ENCODE measurements around the gene PTPA.
A peak's percentile ranks its signal among the peaks of the same experiment; 100 is the strongest.

The PTPA gene

GRCh38 chr9:129110740-129111527 lies at the start of gene PTPA, which contains the start of gene CRAT:
Gene PTPA (plus strand): TSS chr9:129111415. CDS start chr9:129111601, 186 bp downstream.
Gene CRAT (minus strand): TSS chr9:129110793. CDS start chr9:129110509, 284 bp downstream.
- DNase-seq = peak; percentile 92

DNA sequence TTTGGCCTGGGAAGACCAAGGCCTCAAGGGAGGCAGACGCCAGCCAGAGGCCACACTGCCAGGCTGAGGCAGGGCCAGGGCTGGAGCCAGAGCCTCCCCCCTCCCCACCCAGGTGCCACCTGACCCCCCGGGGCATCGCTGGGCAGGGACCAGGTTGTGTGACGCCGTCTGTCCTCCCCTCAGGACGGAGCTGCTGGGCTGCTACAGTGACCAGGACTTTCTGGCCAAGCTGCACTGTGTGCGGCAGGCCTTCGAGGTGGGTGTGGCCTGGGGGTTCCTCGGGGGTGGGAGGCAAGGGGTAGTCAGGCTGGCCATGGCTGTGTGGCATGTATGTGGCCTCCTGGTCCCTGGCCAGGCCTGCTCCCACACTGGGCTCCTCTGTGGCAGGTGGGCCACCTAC lies 48.2 kb upstream of the PTPA start:
- DNase-seq = no peak

- DNase-seq = no peak
These were observed 46.7 kb upstream of the PTPA start for GRCh38 chr9:129064499-129064908.

- no peak for DNase-seq
These were observed 43.1 kb upstream of the PTPA start for GRCh38 chr9:129068110-129068509.

DNA sequence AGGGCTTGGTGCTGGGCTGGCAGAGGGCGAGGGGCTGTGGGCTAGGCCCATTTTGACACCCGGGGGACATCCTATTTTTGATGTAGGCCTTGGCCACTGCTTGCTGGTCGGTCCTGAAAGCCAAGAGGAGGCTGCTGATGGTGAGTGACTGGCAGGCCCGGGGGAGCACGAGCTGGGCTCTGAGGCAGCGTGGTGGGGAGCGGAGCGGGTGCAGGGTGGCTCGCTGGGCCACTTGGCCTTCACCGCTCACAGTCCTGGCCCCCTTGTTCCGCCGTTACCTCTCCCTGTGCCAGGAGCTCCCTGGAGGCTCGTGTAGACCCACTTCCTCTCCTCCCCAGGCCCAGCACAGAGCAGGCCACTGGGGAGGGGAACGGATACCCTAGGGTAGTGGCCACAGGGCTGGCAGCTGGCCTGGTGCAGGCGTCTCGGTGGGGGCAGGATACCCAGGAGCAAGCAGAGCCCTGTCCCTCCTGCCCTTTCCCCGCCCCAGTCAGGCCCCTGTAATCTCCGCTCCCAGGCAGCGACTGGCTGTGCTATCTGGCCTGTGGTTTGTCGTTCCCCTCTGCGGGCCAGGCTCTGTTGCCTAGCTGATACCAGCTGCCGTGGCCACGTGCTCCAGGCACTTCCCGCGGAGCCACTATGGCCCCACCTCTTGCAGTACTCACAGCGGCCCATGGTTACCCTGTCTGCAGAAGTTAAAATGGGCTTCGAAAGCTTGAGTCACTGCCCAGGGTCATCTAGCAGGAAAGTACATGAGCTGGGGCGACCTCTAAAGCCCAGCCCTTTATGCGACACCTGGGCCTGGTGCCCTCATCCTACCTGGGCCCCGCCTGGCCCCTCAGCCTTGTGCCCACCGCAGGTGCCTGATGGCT lies 42.0 kb upstream of the PTPA start:
- no peak for DNase-seq

DNA sequence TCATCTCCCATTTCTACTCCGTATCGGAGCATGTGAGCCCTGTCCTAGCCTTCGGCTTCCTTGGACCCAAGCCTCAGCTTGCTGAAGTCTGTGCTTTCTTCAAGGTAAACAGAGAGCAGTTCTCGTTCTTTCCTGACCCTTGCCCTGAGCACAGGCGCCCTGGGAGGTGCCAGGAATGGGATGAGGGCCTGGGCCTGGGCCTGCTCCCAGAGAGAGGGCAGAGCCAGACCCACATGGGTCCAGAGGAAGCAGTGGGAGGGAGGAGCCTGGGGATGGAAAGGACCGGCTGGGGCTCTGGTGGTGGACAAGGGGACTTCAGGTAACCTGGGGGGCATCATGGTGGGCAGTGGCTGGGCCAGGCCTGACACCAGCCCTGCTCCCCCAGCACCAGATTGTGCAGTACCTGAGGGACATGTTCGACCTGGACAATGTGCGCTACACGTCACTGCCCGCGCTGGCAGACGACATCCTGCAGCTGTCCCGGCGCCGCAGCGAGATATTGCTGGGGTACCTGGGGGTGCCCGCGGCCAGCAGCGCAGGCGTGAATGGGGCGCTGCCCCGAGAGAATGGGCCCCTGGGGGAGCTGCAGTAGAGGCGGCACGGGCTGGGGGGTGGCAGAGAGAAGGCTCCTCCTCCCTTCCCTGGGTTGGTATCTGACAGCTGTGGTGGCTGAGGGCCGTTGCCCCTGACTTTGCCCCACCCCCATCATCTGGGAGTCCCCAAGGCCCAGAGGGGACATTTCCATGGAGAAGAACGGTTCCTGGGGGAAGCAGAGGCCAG lies 41.2 kb upstream of the PTPA start:
- DNase-seq = no peak

DNA sequence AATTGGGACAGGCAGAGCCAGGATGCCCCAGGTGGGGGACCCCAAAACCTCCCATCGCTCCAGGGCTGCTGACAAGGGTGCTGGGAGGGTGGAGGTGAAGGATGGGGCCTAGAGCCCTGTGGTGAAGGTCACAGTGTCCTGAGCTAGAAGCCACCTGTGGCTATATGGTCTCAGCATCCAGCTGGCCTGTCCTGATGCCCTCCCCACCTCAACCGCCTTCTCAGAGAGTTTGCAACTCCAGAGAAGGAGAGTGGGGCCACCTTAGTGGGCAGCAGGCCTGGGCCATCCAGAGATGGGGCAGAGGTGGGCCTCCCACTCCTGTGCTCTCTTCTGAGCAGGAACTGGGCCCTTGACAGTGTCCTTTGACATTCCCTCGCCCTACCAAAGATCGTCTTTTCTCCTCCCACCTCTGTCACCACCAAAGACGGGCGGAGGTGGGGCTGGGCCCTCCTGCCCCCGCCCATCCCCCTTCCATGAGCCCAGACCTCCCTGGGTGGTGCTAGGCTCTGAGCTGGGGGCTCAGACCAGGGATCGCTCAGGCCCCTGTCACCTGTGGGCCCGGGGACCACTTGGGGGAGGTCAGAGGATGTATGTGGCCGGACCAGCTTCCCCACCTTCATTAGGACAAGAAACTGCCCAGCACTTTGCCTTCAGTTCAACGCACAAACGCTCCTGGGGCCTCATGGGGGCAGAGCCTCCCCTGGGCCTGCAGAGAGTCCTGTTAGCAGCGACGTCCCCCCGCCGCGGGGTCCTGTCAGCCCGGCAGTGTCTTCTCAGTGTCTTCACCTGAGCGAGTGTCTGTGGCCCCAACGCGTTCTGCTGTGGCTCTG lies 40.3 kb upstream of the PTPA start:
- DNase-seq = no peak

DNA sequence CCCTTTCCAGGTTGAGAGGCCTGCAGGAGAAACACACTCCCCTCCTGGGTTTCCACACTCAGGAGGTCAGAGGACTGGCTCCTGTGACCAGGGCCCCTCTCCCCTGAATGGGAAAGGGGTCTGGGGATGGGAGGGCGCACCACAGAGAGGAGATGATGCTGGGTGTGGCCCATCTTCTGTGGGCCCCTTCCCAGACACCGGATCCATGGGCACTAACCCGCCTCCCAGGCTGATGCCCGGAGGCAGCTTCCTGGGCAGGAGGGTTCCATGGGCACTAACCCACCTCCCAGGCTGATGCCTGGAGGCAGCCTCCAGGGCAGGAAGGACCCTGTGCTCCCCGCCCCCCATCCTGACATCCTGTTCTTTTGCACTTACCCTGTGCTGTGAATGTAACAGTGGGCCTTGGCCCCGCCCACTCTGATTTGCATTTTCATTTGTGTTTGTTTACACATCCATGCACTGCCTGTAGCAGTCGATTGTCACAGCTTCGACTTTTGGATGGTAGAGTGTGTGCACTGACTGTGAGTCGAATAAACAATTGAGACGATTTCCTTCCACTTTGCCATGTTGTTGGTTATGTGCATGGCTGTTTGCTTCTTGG lies 39.6 kb upstream of the PTPA start:
- DNase-seq = no peak

GRCh38 chr9:129072171-129072570 lies 39.0 kb upstream of the PTPA start:
- no peak for DNase-seq

DNA sequence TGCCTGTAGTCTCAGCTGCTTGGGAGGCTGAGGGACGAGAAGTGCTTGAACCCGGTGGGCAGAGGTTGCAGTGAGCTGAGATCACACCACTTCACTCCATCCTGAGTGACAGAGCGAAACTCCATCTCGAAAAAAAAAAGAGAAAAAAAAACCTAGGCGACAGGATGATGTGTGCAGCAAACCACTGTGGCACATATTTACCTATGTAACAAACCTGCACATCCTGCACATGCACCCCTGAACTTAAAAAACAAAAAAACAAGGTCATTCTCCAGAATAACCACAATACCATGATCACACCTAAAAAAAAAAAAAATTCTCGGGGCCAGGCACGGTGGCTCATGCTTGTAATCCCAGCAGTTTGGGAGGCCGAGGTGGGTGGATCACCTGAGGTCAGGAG lies 37.8 kb upstream of the PTPA start:
- no peak for DNase-seq

- no peak for DNase-seq
These were observed 37.1 kb upstream of the PTPA start for GRCh38 chr9:129074106-129074505.

DNA sequence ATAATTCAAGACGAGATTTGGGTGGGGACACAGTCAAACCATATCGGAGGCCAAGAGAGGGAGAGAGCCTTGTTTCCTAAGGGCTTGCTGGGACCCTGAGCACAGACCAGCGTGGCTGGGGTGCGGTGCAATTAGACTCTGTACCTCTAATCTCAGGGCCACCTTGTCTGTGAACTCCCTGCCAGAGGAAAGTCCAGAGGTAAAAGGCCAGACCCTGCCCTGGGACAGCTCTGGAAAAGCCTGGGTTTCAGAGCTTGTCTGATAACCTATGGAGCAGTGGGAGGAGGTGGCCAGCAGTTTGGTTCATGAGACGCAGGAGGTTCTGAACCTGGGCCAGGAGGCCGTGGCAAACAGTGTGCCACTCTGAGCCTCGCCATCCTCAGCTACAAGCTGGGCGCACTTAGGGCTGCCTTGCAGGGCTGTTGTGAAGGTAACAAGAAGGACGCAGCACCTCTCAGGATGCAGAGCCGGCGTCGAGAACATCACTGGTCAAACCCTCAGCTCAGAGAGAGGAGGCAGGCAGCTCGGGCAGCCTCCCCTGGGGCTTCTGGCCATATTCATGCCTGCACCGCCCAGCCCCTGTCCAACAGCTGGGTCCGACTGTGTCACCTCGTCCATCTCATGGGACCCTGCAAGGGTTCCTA lies 35.1 kb upstream of the PTPA start:
- no peak for DNase-seq

GRCh38 chr9:129076640-129077037 lies 34.6 kb upstream of the PTPA start:
- no peak for DNase-seq

DNA sequence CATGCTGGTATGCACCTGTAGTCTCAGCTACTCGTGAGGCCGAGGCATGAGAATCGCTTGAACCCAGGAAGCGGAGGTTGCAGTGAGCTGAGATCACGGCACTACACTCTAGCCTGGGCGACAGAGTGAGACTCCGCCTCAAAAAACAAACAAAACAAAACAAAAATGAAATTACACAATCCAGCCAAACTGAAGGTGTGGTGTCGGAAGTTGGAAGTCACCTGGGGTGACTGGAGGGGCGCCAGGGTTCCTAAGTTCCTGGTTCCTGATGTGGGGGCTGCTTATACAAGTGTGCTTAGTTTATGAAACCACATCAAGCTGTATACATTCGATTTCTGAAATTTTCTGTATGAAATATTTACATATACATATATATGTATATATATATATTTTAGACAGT lies 34.0 kb upstream of the PTPA start:
- no peak for DNase-seq

DNA sequence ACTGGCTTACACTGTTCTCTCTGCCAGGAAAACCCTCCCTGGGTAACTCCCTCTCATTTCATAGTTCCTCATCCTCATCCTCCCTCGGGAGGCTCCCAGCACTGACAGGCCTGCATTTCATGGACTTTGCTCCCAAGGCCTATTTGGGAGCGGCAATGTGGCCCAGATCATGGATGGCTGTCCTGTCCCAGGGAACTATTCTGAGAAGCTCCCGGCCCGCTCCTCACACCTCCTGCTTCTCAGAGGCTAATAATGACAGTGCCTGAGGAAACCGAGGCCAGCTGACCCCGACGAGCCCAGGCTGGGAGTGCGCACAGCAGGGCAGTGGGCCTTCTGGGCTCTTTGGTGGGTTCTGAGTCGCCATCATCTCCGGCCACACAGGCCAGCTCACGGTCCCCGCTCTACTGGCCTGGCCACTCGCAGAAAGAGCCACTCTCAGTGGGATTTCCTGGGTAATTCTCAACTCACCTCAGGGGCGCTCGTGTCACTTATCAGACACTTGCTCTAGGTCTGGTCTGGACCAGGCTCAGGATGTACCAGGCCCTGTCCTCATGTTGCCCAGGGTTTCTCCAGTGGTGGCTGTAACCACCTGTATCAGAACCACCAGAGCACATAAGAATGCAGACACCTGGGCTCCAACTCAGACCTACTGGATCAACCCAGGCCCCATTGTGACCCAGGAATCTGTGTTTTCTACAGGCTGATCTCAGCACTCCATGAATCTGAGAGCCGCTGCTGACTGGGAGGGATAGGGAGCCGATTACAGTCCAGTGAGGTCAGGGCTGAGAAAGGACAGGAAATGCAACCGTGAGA lies 32.3 kb upstream of the PTPA start:
- no peak for DNase-seq

DNA sequence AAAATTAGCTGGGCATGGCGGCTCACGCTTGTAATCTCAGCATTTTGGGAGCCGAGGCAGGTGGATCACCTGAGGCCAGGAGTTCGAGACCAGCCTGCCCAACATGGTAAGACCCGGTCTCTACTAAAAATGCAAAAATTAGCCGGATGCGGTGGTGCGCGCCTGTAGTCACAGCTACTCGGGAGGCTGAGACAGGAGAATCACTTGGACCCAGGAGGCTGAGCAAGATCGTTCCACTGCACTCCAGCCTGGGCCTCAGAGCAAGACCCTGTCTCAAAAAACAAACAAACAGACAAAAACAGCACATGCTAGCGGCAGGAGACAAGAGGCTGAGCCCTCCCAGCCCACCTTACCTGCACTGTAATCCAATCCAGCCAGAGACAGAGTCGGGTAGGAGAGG lies 31.4 kb upstream of the PTPA start:
- no peak for DNase-seq

GRCh38 chr9:129080298-129080600 lies 31.0 kb upstream of the PTPA start:
- no peak for DNase-seq

DNA sequence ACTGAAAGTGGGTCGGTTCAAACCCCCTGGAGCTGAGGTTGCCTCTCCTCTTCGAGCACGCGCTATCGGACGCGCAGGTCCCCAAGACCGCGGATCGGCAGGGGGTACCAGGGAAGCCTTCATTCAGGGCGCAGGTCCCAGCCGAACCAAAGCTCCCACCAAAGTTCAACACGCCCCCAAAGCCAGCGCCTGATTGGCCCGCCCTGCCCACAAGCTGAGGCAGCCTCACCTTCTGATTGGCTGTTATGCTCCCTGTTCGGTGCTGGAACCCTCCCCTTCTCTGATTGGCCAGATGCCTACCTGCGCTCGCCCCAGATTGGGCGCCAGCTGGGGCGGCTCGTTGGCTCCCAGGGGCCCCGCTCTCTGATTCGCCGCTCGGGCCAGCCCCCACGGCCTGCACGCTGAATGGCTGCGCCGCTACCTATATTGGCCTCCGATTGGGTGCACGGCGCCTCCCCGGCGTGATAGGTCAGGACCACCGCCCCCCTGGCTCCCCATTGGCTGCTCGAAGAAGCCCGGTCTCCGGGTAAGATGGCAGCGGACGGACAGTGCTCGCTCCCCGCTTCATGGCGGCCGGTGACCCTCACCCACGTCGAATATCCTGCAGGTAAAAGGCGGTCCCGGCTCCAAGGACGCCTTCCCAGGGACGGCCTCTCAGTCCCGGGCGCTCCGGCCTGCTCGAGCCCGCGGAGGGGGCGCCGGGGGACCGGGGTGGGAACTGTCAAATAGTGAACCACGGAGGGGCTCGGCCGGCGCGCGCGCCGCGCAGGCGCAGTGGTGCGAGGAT lies 30.4 kb upstream of the PTPA start, which contains the start of gene DOLPP1:
TSS of gene DOLPP1 (plus strand) at position 511 of the 787 bp plus-strand sequence. CDS start at position 532, 21 bp downstream.
- DNase-seq = peak; percentile 100

- no peak for DNase-seq
These were observed 29.8 kb upstream of the PTPA start for GRCh38 chr9:129081388-129081904.

All from fibroblast of skin of right quadriceps (primary cell).